ENCODE results near the gene SLBP. TPM values are rescaled to one million over a fixed set of nuclear protein-coding genes. Genes with fewer than 3 reads are reported as not detected.
"Not testable (repeated sequence)": the region's sequence is repeated elsewhere in the genome, so short reads cannot be mapped to it uniquely, and the experiment has no call there.

The SLBP gene
- total RNA-seq, 1 experiment from 2014 or later, result 86.1 TPM

DNA sequence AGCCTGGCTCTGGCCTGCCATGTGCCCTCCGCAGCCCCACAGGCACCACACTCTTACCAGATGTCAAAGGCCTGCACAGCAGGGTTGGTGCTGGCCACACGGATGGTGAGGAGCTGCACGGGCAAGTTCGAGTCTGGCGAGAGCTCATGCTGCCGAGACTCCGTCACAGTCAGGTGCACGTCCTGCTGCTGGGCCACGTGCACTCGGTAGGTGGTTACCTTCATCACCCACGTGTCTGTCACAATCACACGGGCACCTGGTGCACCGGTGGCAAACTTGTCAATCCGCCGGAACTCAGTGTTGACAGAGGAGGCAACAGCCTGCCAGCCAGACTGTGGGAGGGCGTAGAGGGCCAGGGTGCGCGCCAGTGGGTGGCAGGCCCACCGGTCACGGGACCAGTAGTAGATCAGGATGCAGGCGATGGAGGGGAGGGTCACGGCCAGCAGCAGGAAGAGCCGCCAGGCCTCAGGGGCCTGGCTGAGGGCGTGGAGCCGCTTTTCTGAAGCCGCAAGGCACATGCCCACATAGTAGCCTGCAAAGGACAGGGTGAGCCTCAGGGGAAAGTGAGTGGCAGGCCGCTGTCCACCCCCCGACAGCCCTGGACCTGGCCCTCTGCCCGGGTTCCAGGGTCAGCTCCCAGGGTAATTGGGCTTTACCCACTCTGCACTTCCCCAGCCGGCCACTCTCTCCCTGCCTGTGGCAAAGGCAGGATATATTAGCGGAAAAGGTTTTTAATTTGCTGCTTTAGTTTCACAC lies 6.2 kb upstream of the SLBP start:
- in situ Hi-C loops (cut with HindIII; ENCODE audit: low pct_unique_long_range_greater_than_20kb, low sequenced_read_pairs), result no loop called here
- no peak for DNase-seq (ENCODE audit: low read depth, low spot score)

DNA sequence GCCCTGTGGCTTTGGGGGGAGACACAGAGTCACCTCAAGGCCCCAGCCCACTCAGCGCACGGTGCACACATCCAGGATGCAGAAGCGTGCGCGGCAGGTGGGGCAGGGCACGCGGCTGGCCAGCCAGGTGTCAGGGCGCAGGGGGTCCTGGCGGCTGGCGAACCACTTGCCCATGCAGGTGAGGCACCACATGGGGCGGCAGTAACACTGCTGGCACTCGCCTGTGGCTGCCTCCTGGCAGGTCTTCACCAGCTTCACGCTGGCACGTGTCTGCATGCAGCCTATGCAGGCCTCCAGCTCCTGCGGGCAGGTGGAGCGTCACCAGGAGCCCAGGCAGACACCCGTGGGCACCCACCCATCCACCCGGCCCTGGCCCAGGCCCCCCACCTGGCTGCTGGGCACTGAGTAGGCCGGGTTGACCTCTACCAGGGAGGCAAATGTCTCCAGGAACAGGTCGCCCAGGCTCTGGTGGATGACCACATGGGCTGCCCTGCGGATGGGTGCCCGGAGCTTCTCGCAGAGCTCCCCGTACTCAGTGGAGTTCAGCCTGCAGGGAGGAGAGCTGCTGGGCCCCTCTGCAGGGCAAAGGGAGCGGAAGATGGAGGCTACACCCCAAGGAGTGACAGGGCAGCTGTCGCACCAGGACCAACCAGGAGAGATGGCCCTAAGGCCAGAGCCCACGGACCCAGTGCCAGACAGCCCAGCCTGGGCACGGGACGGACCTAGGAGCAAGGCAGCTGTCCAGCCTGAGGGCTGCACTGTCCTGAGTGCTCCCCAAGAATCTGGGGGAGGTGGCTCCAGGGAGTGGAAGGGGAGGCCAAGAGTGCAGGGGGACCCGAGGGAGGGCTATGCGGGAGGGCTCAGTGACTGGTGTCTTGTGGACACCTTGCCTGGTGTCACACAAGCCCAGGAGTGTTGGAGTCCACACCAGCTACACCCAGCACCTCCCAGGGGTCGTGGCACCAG lies 5.3 kb upstream of the SLBP start:
- in situ Hi-C loops (cut with HindIII; ENCODE audit: low pct_unique_long_range_greater_than_20kb, low sequenced_read_pairs), result no loop called here
- DNase-seq (ENCODE audit: low read depth, low spot score), result no peak

DNA sequence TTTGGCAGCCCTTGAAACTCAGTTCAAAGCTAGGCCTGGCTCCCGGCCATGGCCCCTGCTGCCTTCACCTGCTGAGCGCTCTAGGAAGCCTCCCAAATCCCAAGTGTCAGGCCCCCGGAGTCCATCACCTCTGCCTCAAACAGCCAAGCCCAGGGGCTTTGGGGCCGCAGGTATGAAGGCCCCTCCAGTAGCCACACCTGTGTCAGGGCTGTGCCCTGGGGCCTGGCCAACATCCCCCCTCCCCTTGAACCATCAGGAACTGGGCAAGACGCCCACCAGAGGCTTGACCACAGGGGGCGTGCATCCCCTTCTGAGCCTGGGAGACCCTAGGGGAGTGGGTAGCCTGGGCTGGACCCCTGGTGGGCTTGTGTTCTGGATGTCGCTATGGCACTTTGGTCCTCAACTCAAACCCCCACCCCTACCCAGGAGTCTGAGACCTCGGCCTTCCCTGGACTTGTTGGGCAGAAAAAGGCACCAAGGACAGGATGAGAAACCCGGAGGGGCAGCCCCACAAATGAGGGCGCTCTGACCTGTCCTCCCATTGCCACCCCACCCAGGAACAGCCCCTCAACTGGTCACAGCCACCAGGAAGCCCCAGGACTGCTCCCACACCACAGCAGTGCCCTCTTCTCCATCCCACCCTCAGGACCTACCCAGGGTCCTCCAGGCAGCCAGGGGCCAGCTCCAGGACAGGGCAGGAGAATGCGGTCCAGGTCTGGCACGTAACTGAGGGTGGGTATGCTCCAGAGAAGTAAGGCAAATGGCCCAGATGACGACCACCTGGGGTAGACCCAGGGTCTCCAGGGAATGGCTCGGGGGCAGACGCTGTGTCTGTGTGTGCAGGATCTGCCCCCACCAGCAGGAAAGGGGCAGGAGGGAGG lies 4.2 kb upstream of the SLBP start:
- in situ Hi-C loops (cut with HindIII; ENCODE audit: low pct_unique_long_range_greater_than_20kb, low sequenced_read_pairs), result no loop called here
- DNase-seq (ENCODE audit: low read depth, low spot score), result no peak

DNA sequence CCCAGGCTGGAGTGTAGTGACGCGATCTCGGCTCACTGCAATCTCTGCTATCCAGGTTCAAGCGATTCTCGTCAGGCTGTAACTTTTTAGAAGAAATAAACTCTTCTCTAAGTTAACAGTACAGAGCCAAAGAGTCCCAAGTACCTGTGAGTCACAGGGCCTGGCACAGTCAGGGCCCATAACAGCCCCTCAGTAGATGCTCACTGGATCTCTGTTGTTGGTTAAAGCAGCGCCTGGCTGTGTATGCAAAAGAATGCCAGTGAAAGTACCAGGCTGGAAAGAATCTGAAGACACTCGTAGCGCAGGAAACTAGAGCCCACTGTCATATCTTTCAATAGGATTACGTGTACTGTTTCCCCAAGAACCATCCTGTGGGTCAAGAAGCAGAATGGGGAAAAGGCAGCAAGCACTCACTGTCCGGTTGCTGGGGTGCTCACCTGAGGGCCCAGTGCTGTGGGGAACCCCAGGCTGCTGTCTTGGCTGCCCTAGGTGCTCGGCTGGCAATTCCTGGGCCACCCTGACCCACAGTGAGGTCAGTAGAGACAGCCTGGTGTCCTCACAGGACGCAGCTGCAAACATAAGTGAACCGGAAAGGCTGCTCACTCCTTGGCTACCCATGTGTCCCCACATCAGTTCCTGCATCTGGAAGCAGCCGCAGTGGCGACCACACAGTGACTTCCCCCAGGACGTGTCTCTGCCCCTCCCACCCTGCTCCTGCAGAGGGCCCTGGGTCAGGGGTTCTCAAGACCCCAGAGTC lies 3.1 kb upstream of the SLBP start:
- no peak for DNase-seq (ENCODE audit: low read depth, low spot score)
- in situ Hi-C loops (cut with HindIII; ENCODE audit: low pct_unique_long_range_greater_than_20kb, low sequenced_read_pairs), result no loop called here

DNA sequence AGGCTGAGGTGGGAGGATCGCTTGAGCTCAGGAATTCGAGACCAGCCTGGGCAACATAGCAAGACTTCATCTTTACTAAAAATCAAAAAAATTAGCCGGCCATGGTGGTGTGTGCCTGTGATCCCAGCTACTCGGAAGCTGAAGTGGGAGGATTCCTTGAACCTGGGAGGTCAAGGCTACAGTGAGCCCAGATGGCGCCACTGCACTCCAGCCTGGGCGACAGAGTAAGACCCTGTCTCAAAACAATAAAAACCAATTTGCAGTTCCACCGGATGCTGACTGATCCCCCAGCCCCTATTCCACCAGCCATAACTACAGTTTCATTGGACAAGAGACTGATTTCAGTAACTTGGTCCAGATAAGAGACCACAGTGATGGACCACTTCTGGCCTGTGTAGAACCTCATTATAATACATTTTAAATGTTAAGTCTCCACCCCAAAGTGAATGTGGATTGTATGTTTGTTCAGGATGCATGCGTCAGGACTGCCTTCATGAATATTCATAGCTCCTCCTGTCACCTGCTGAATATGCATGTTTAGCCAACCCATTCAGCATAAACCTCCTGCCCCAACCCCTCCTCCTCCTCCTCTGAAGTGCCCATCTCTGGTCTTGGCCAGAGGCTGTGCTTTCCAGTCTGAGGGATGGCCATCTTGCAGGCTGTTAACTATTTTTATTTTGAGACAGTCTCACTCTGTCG lies 2.3 kb upstream of the SLBP start:
- in situ Hi-C loops (cut with HindIII; ENCODE audit: low pct_unique_long_range_greater_than_20kb, low sequenced_read_pairs), result no loop called here
- peak; percentile 70 for DNase-seq (ENCODE audit: low read depth, low spot score)

DNA sequence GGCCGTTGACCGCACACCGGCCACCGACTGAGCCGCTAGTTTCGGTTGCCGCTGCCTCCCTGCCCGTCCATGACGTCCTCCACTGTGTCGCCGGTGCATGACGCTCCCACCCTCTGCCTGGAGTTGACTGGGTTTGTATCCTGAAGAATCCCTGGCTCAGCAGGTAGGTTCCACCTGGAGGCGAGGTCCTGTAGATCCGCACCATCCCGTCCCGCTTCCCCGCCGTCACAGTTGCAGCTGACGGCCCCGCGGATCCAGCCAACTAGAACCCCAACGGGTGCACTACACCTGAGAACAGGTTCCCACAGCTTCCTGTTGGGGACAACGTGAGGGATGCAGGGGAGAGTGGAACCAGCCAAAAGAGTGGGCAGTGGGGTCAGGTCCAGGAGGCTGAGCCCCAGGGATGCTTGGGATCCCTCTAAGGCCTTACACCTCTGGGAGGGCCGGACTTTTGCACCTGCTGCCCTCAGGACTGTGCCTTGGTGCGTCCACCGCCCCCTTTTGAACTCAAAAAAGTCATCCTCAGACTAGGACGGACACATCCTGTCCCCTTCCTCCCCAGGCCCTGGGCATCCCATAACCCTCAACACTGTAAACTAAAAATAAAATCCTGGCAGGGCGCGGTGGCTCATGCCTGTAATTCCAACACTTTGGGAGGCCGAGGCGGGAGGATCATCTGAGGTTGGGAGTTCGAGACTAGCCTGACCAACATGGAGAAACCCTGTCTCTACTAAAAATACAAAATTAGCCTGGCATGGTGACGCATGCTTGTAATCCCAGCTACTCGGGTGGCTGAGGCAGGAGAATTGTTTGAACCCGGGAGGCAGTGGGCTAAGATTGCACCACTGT lies 1.1 kb upstream of the SLBP start:
- in situ Hi-C loops (cut with HindIII; ENCODE audit: low pct_unique_long_range_greater_than_20kb, low sequenced_read_pairs), result no loop called here
- no peak for DNase-seq (ENCODE audit: low read depth, low spot score)

DNA sequence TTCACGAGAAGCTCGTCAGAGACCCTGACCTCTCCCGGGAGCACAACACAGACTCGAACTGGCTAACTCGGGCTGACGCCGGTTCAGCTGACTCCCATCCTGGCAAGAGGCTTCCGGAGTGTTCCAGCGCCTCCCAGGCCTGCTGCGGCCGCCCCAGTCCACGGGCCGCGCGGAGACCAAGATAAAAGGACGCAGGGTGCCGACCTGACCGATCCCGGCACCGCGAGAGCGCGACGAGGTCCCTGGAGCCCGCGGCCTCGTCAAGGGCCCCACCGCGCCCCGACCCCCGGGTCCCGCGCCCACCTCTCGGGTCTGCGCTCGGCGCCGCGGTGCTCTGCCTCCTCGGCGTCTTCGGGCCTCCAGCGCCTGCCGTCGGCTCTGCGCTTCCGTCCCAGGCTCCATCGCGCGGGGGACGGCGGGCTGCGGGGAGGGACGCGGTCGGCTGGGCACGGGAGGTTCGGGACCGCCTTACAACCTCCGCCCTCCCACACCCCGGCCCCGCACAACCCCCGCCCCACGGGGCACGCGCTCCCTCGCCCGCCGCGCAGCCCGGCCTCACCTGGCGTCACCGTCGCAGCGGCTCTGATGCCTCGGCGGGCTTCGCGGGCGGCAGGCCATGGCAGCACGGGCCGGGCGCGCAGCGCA lies 426 bp downstream of the SLBP start:
- in situ Hi-C loops (cut with HindIII; ENCODE audit: low pct_unique_long_range_greater_than_20kb, low sequenced_read_pairs), result no loop called here
- DNase-seq (ENCODE audit: low read depth, low spot score), result peak; percentile 38

DNA sequence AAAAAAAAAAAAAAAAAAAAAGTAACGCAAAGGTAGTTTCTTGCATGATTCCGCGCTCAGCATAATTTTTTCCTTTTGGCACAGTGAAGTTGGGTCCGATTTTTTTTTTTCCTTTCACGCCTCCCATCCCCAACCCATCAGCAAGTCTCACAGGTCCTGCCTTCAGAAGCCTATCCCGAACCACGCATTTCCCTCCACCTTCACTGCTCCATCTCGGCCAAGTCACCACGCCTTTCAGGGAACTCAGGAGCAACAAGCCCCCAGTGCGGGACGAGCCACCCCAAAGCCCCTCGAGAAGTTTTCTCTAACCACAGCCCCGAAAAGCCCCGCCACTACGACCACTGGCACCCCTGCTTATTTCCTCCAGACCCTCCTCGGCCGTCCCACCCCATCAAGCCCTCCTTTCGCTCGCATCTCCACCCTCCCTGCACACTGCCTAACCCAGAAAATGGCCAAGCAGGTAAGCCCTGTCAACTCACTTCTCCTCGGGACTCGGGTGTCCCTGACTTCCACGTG lies 1.0 kb downstream of the SLBP start:
- no peak for DNase-seq (ENCODE audit: low read depth, low spot score)
- in situ Hi-C loops (cut with HindIII; ENCODE audit: low pct_unique_long_range_greater_than_20kb, low sequenced_read_pairs), result no loop called here

DNA sequence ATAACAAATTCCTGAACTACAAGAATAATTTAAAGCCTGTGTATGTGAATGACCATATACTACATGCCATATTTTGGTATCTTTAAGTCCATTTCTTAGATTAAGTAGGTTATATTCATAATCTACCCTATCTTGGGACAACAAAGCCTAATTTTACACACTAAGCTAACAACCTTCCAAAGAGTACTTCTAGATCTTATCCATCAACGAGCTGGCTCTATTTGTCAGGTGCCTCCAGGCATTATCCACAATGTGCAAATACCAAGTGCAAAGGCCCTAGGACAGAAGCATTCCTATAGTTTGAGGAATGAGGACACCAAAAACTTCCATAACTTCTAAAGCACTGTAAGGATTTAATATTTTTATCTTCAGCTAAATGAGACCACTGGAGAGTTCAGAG lies 3.5 kb downstream of the SLBP start:
- in situ Hi-C loops (cut with HindIII; ENCODE audit: low pct_unique_long_range_greater_than_20kb, low sequenced_read_pairs), result no loop called here
- DNase-seq (ENCODE audit: low read depth, low spot score), result no peak

DNA sequence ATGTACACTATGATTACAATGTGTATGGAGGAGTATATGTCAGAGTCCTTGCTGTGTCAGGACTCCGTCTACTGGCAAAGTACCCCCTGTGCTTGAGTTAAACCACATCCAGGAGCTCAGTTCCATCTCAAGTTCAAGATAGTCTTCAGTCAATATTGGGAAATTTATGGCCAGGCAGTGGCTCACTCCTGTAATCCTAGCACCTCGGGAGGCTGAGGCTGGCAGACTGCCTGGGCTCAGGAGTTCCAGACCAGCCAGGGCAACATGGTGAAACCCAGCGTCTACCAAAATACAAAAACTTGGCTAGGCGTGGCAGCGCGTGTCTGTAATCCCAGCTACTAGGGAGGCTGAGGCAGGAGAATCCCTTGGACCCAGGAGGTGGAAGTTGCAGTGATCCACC lies 5.8 kb downstream of the SLBP start:
- no peak for DNase-seq (ENCODE audit: low read depth, low spot score)
- in situ Hi-C loops (cut with HindIII; ENCODE audit: low pct_unique_long_range_greater_than_20kb, low sequenced_read_pairs), result no loop called here

DNA sequence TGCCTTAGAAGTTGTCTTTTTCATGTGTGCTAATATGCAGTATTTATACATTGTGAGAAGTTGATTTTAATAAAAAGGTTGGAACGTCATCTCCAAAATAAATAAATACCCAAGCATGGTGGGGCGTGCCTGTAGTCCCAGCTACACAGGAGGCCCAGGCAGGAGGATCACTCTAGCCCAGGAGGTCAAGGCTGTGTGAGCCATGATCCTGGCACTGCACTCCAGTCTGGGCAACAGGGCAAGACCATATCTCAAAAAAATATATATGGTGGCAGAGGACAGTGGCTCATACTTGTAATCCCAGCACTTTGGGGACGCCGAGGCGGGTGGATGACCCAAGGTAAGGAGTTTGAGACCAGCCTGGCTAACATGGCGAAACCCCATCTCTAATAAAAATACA lies 6.4 kb downstream of the SLBP start:
- in situ Hi-C loops (cut with HindIII; ENCODE audit: low pct_unique_long_range_greater_than_20kb, low sequenced_read_pairs), result no loop called here
- no peak for DNase-seq (ENCODE audit: low read depth, low spot score)

DNA sequence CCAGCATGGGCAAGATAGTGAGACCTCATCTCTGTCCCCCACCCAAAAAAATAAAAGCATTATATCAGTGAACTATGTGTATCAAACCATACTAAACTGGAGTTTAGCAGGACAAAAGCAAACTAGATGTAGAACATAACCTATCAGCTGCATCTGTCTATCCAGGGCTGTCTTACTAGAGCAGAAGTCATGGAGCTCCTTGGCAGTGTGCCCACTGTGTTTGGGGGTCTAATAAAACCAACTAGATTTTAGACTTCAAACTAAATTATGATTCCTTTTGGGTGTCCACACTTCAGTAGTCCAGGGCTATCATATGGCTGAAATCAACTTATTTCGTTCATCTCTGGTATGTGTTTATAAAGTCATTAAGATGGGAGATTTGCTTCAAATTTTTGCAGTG lies 8.3 kb downstream of the SLBP start:
- DNase-seq (ENCODE audit: low read depth, low spot score), result no peak
- in situ Hi-C loops (cut with HindIII; ENCODE audit: low pct_unique_long_range_greater_than_20kb, low sequenced_read_pairs), result no loop called here

DNA sequence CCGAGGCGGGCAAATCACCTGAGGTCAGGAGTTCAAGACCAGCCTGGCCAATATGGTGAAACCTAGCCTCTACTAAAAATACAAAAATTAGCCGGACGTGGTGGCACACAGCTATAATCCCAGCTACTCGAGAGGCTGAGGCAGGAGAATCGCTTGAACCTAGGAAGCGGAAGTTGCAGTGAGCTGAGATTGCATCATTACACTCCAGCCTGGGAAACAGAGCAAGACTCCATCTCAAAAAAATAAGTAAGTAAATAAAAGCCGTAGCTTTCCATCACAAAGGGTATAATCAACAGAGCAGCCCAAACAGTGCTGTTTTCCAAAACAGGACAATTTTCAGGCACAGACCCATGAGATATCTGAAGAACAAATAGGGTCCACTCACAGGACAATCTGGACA lies 10.4 kb downstream of the SLBP start:
- in situ Hi-C loops (cut with HindIII; ENCODE audit: low pct_unique_long_range_greater_than_20kb, low sequenced_read_pairs); DNase-seq (ENCODE audit: low read depth, low spot score): not testable (repeated sequence)

DNA sequence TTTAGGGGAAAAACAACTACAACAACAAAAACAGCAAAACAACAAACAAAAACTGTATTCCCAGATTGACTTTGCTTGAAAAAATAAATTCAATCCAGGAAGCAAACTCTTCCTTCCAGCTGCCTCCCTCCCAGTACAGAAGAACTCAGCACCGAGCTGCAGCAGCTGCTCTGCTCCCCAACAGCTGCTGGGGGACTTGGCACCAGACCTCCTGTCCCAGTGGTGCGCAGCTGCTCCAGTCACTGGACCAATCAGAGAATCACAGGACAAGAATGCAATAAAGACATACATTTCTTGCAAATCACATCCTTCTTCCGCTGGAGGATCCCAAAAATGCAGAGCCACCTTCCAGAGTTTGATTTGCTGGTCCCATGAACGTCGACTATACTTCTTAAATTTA lies 16.2 kb downstream of the SLBP start:
- in situ Hi-C loops (cut with HindIII; ENCODE audit: low pct_unique_long_range_greater_than_20kb, low sequenced_read_pairs), result no loop called here

DNA sequence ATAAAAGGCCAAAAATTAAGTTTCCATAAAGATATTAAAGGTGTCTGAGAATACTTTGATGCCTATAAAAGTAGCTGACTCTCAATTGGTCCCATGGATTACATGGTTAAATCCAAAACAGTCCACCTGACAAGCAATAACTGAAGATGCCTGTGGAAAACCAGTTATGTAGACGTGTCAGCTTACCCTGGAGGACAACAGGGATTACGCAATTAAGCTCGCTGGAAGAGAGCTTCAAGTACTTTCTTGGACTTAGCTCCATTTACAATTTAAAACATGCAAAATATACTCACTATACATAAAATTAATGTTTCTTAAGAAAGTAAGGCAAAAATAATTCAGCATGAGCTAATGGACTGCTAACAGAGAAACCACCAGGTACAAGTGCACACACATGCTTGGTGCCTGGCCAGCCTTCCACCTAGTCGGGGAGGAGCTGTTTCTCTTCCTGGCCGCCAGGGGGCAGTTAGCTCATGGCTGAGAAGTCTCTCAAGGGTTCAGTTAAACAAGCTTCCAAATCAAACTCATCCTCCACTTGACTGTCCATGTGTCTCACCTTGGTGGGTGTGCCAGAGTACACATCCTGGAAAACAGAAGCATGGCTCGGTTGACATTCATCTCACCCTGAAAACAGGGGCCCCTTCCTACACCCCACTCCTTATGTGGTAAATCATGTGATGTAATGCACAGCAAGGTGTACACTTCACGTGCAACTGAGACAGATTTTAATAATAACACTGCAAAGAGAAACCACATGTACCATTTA lies 18.8 kb downstream of the SLBP start:
- in situ Hi-C loops (cut with HindIII; ENCODE audit: low pct_unique_long_range_greater_than_20kb, low sequenced_read_pairs), result no loop called here
- DNase-seq (ENCODE audit: low read depth, low spot score), result peak; percentile 81

More for the DNA sequence above, 16.2 kb downstream of the SLBP start:
- DNase-seq (ENCODE audit: low read depth, low spot score), result no peak
